Epithelial cell of esophagus (primary cell): ENCODE measurements around the gene LENG8.
"Not testable (repeated sequence)": the region's sequence is repeated elsewhere in the genome, so short reads cannot be mapped to it uniquely, and the experiment has no call there.

Source experiments
- DNase-seq: peaks from one replicate; pipeline ENCODE4 v3.0.0; 2010; ENCODE audit warnings: low read depth
- H3K4me3 ChIP-seq: 2 replicates; pipeline ENCODE4 v1.5.1; 2011; ENCODE audit warnings: mild to moderate bottlenecking, low read length, control low read depth
- TF ChIP-seq, protein P1 (sequence below): IDR thresholded peaks from 2 replicates; pipeline ENCODE4 v1.5.1; 2011; ENCODE audit warnings: low read depth, mild to moderate bottlenecking, low read length, control low read depth, inconsistent platforms; ENCODE audit not compliant: insufficient read depth; ENCODE audit errors: missing control alignments

LENG8 gene

DNA sequence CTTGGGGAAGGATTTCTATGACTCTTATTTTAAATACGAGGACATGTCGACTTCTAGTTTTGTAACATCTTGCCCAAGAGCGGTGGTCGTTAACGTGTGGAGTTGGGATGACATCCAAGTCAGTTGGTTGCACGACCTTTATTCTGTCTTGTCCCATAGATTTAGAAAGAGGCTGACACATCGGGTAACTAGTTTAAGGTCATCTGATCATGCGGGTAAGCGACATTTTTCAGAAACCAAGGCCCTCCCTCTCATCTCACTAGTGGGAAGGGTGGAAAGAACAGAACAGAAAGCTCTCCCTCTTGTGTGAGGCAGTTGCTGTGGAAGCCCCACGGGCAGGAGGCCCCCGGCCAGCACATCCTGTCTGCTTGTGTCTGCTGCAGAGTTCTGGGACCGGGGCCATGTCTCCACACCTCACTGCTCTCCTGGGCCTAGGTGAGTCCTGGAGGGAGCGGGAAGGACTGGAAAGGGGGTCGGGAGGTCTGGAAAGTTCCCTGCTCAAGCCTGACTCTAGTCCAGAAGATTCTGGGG is 53.6 kb downstream of the LENG8 start, which contains the start of gene LAIR2:
Gene LAIR2 (plus strand): TSS at position 314 of the 531 bp plus-strand sequence. CDS start 88 bp downstream, at position 402.
- no peak for DNase-seq
- no peak within 1 kb of the TSS for H3K4me3 ChIP-seq
- TF ChIP-seq, protein P1, sequence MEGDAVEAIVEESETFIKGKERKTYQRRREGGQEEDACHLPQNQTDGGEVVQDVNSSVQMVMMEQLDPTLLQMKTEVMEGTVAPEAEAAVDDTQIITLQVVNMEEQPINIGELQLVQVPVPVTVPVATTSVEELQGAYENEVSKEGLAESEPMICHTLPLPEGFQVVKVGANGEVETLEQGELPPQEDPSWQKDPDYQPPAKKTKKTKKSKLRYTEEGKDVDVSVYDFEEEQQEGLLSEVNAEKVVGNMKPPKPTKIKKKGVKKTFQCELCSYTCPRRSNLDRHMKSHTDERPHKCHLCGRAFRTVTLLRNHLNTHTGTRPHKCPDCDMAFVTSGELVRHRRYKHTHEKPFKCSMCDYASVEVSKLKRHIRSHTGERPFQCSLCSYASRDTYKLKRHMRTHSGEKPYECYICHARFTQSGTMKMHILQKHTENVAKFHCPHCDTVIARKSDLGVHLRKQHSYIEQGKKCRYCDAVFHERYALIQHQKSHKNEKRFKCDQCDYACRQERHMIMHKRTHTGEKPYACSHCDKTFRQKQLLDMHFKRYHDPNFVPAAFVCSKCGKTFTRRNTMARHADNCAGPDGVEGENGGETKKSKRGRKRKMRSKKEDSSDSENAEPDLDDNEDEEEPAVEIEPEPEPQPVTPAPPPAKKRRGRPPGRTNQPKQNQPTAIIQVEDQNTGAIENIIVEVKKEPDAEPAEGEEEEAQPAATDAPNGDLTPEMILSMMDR, result no peak

- not testable (repeated sequence) for DNase-seq, H3K4me3 ChIP-seq
Observed at GRCh38 chr19:54505542-54505941, 56.5 kb downstream of the LENG8 start.

- H3K4me3 ChIP-seq, result no peak overlapping the region
- no peak for DNase-seq
- TF ChIP-seq, protein P1, result no peak
Observed at GRCh38 chr19:54506079-54506478, 57.1 kb downstream of the LENG8 start.

- not testable (repeated sequence) for H3K4me3 ChIP-seq, DNase-seq
Observed at GRCh38 chr19:54507038-54507717, 58.2 kb downstream of the LENG8 start.

- TF ChIP-seq, protein P1, result no peak
- DNase-seq, result no peak
- H3K4me3 ChIP-seq, result no peak overlapping the region
Observed at GRCh38 chr19:54507824-54508223, 58.8 kb downstream of the LENG8 start.

DNA sequence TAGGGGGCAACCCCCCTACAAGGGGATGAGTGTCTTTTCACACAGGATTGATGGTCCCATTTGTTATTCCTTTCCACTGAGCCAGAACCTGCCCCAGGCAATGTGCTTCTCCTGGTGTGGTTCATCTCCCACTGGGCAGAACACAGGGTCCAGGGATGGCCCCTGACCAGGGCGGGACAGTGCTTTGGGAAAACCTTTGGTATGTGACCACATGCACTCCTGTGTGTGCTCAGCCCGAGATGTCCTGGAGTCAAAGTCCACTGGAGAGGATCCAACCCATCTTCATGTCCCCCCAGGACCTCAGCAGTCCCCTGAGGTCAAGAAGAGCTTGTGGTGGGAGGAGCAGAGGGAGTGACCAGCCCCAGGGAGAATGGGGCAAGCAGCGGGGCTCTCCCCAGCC is 59.5 kb downstream of the LENG8 start:
- DNase-seq, result not testable (repeated sequence)

DNA sequence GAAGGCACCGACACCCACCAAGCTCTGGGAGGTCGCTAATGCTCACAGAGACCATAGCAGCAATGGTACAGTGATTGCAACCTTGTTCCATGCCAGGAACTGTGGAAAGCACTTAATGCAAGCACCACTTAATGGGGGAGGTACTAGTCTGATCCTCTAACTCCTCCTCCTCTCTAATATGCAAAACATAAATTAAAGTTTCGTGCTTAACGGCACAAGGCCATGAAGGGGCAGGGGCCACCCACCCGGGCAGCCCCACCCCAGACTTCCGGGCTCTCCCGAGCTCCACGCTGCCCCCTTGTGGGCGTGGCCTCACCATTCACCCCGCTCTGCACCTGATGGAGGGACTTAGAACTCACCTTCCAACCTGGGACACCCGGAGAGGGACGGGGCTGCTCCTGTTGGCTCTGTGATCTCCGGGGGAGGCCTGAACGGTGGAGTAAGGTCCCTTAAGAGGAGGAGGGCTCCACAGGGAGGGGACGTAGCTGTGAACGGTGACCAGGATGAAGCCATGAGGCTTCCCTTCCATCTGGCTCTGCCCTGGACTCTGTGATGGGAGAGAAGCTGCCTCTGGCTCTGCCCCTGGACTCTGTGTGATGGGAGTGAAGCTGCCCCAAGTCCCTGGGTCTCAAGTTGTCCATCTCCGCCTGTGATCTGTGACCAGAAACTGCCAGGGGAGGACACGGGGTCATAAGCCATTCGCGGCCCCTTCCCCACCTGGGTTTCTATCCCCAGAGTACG is 60.4 kb downstream of the LENG8 start:
- DNase-seq, H3K4me3 ChIP-seq: not testable (repeated sequence)

More for the DNA sequence above, 59.5 kb downstream of the LENG8 start:
- not testable (repeated sequence) for H3K4me3 ChIP-seq
